SK-N-MC (cell line): ENCODE measurements around the gene PLEKHG5.
A peak's percentile ranks its signal among the peaks of the same experiment; 100 is the strongest.
"Not testable (repeated sequence)": the region's sequence is repeated elsewhere in the genome, so short reads cannot be mapped to it uniquely, and the experiment has no call there.

Source experiments
- DNase-seq: peaks from one replicate; pipeline ENCODE4 v3.0.0-alpha.2; 2011; ENCODE audit warnings: low read depth, low spot score
- H3K27ac ChIP-seq: fragments of 200-600 bp; sonication (generic); 2 replicates; pipeline ENCODE4 v1.5.1; 2016; ENCODE audit warnings: mixed run types
- H3K36me3 ChIP-seq: fragments of 200-600 bp; sonication (generic); 2 replicates; pipeline ENCODE4 v1.6.1; 2017; ENCODE audit warnings: antibody characterized with exemption, low read length, mixed read lengths; ENCODE audit not compliant: insufficient read depth
- H3K4me3 ChIP-seq: fragments of 200-600 bp; sonication (generic); 2 replicates; pipeline ENCODE4 v1.5.1; 2016
- H3K9ac ChIP-seq: fragments of 200-600 bp; sonication (generic); 2 replicates; pipeline ENCODE4 v1.8.0; 2017; ENCODE audit warnings: mixed run types, mixed read lengths; ENCODE audit not compliant: insufficient read length
- H3K9me3 ChIP-seq: fragments of 200-600 bp; sonication (generic); 2 replicates; pipeline ENCODE4 v1.6.1; 2017; ENCODE audit warnings: low read depth, mild to moderate bottlenecking, antibody characterized with exemption, low read length, moderate library complexity, mixed read lengths
- EZH2 ChIP-seq: fragments of 200-600 bp; sonication (generic); IDR thresholded peaks from one replicate; pipeline ENCODE4 v1.6.1; 2017; ENCODE audit warnings: antibody characterized with exemption
- FOXP2 ChIP-seq: optimal IDR thresholded peaks from 2 replicates; pipeline ENCODE3; 2011; ENCODE audit warnings: mild to moderate bottlenecking, moderate library complexity; ENCODE audit not compliant: insufficient read depth; ENCODE audit errors: extremely low read length, control extremely low read depth
- POLR2AphosphoS5 ChIP-seq: IDR thresholded peaks from 2 replicates; pipeline ENCODE4 v1.6.1; 2012; ENCODE audit warnings: mild to moderate bottlenecking, low read depth, low read length, borderline replicate concordance

The PLEKHG5 gene

DNA sequence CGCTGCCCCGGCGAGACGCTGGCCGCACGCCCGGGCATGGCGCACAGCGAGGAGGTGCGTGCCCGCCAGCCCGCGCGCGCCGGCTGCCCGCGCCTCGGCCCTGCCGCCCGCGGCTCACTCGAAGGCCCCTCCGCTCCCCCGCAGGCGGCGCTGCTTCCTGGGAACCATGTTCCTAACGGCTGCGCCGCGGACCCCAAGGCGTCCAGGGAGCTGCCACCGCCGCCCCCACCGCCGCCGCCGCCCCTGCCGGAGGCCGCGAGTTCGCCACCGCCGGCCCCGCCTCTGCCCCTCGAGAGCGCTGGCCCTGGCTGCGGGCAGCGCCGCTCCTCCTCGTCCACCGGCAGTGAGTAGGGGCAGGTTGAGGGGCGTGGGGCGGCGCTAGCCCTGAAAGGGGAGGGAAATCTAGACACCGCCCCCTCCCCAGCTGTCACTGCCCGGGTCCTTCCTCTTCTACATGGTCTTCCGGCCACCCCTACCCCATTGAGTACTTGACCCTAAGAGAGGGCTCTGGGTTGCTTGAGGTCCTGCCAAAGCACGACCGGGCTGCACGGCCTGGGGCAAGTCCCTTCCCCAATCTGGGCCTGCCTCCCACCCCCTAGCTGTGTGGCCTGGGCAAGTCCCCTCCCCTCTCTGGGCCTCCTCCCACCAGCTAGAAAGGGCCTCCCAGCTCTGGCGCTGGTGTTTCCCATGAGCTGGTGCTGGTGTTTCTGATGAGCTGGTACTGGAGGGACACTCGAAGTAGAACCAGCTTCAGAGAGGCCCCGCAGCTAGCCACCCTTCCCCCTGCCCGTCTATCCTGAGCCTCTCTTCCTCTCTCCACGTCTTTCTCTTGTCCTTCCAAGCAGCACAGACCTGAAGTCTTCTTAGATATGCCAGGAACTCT, 42.5 kb downstream of the PLEKHG5 start:
- H3K36me3 ChIP-seq: no peaks in the 10 kb centered on the region
- peak overlapping the region; percentile 61 for H3K4me3 ChIP-seq
- no peaks in the 10 kb centered on the region for H3K9me3 ChIP-seq
- TF ChIP-seq POLR2AphosphoS5 (no peak), EZH2 (no peak), FOXP2 (no peak)
- no peak overlapping the region for H3K9ac ChIP-seq
- DNase-seq: no peak
- H3K27ac ChIP-seq: no peak overlapping the region

- DNase-seq: no peak
Measured at GRCh38 chr1:6447818-6448748, 43.4 kb downstream of the PLEKHG5 start.

DNA sequence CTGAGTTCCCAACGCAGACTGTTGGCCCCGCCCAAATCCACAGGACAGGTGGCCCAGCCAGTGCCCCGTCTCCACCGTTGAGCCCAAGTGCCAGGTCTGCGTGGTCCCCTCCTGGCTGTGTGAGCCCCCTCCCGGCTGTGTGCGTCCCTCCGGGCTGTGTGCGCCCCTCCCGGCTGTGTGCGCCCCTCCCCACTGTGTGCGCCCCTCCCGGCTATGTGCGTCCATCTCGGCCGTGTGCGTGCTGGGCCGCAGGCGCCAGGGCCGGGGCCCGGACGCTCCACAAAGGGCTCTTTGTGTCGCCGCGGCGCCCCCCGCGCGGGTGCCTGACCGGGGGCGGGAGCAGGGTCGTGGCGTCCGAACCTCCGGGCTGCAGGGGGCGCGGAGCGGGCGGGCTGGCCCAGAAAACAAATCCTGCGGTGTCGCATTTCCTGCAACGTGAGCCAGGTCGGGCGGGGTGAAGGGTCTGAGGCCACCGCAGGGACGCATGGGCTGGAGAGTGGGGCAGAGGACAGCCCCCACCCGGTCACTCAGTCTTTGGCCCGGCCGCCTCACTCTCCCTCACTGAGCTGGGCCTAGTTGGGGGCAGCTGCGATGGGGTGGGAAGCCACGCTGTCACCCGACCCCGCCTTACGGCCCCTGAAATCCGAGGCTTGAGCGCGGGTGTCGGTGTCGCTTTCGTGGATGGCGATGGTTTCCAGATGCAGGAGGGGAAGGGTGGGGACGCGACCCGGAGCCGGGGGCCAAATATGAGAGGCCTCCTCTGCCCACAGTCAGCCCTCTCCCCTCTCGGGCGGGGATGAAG, 44.2 kb downstream of the PLEKHG5 start:
- H3K9ac ChIP-seq: no peak overlapping the region
- H3K9me3 ChIP-seq: no peaks in the 10 kb centered on the region
- TF ChIP-seq EZH2 (no peak), FOXP2 (no peak), POLR2AphosphoS5 (no peak)
- H3K4me3 ChIP-seq: no peak overlapping the region
- H3K36me3 ChIP-seq: no peaks in the 10 kb centered on the region
- no peak for DNase-seq
- H3K27ac ChIP-seq: no peak overlapping the region

More at GRCh38 chr1:6447818-6448748, 43.4 kb downstream of the PLEKHG5 start:
- TF ChIP-seq POLR2AphosphoS5 (no peak), FOXP2 (no peak), EZH2 (peak; percentile 89)
- no peak overlapping the region for H3K27ac ChIP-seq
- no peak overlapping the region for H3K4me3 ChIP-seq
- no peaks in the 10 kb centered on the region for H3K9me3 ChIP-seq
- no peak overlapping the region for H3K9ac ChIP-seq
- no peaks in the 10 kb centered on the region for H3K36me3 ChIP-seq

GRCh38 chr1:6446665-6447015, 44.8 kb downstream of the PLEKHG5 start:
- Histone ChIP-seq H3K9ac (no peak overlapping the region), H3K27ac (no peak overlapping the region), H3K9me3 (no peaks in the 10 kb centered on the region), H3K36me3 (no peaks in the 10 kb centered on the region), H3K4me3 (no peak overlapping the region)
- DNase-seq: no peak
- TF ChIP-seq EZH2 (no peak), POLR2AphosphoS5 (no peak), FOXP2 (no peak)

GRCh38 chr1:6445929-6446328, 45.5 kb downstream of the PLEKHG5 start:
- DNase-seq, H3K4me3 ChIP-seq, H3K36me3 ChIP-seq, H3K9ac ChIP-seq, H3K27ac ChIP-seq, H3K9me3 ChIP-seq: not testable (repeated sequence)

DNA sequence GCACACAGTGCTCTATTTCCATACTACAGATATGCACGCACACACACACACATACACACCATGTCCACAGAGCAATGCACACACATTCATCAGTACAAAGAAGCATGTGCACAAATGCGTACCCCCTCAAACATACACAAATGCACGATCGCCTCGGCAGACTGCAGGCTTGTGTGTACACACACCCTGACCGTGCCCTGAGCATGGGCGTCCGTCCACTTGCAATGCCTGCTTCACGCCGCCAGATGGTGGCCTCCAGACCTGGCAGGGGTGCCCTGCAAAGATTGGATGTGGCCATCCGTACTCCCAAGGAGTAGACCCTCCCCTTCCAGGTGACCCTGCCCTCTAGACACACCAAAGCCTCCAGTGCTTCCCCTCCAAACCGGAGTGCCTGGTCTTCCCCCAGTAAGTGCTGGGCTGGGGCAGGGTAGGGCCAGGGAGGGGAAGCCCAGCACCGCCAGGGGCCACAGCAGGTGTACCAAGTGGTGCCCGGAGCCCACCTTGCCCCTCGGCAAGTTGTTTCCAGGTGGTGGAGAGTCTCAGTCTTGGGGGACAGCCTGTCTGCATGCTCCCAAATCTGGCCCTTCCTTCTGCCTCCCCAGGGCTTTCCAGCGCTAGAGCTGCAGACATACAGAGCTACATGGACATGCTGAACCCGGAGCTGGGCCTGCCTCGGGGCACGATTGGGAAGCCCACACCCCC, 46.3 kb downstream of the PLEKHG5 start:
- Histone ChIP-seq H3K36me3 (no peaks in the 10 kb centered on the region), H3K9ac (no peak overlapping the region), H3K4me3 (no peak overlapping the region), H3K9me3 (no peaks in the 10 kb centered on the region), H3K27ac (no peak overlapping the region)
- DNase-seq: no peak
- TF ChIP-seq POLR2AphosphoS5 (no peak), EZH2 (no peak), FOXP2 (no peak)

DNA sequence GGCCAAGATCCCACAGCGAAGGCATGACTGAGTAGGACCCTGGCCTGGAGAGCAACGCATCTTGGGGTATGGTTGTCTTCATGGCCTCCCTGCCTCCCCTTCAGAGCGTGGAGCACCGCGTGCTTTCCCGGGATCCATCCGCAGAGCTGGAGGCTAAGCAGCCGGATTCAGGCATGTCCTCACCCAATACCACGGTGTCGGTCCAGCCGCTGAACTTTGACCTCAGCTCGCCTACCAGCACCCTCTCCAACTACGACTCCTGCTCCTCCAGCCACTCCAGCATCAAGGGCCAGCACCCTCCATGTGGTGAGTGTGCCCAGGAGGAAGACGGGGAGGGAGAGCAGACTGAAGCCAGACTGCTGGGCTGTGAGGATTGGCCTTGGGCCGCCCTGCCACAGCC, 47.1 kb downstream of the PLEKHG5 start:
- DNase-seq: no peak
- H3K4me3 ChIP-seq: no peak overlapping the region
- no peaks in the 10 kb centered on the region for H3K9me3 ChIP-seq
- no peaks in the 10 kb centered on the region for H3K36me3 ChIP-seq
- H3K9ac ChIP-seq: no peak overlapping the region
- no peak for TF ChIP-seq FOXP2
- no peak for TF ChIP-seq EZH2
- TF ChIP-seq POLR2AphosphoS5: no peak
- no peak overlapping the region for H3K27ac ChIP-seq
